Thoracic aorta (tissue), 2 donors: ENCODE results near the gene GRAP2. TPM values are rescaled to one million over a fixed set of nuclear protein-coding genes. Genes with fewer than 3 reads are reported as not detected.

Experiments
- ATAC-seq: fragments of 150-250 bp; one replicate; pipeline ENCODE4 v1.8.0; 2017; ENCODE audit warnings: low read depth; ENCODE audit not compliant: insufficient number of reproducible peaks, low FRiP score
- DNase-seq: peaks from one replicate; pipeline ENCODE4 v3.0.0-alpha.2; 2020; ENCODE audit warnings: low spot score
- H3K27ac ChIP-seq, 2 donors: fragments of 200-600 bp; sonication (generic); 1 replicate in 1 of 2; 2 replicates in 1 of 2; pipeline ENCODE4 v1.5.1; 2016; ENCODE audit warnings: mild to moderate bottlenecking in 2 of 2, moderate library complexity in 2 of 2
- H3K27me3 ChIP-seq: fragments of 200-600 bp; sonication (generic); replicated peaks from 2 replicates; pipeline ENCODE4 v1.6.0; 2016; ENCODE audit warnings: mild to moderate bottlenecking; ENCODE audit not compliant: insufficient read depth
- H3K36me3 ChIP-seq: fragments of 200-600 bp; sonication (generic); one replicate; pipeline ENCODE4 v1.5.1; 2016
- H3K4me1 ChIP-seq, 2 donors: fragments of 200-600 bp; sonication (generic); 1 replicate in 1 of 2; 2 replicates in 1 of 2; pipeline versions ENCODE4 v1.5.1 to v1.6.0; 2016; ENCODE audit warnings: low read depth in 2 of 2, mild to moderate bottlenecking in 1 of 2; ENCODE audit not compliant: control insufficient read depth in 1 of 2
- H3K4me3 ChIP-seq: fragments of 200-600 bp; sonication (generic); 2 replicates; pipeline ENCODE4 v1.5.1; 2016; ENCODE audit warnings: mild to moderate bottlenecking
- H3K9me3 ChIP-seq: fragments of 200-600 bp; sonication (generic); 2 replicates; pipeline ENCODE4 v1.5.1; 2016
- CTCF ChIP-seq: fragments of 200-600 bp; sonication (generic); IDR thresholded peaks from one replicate; pipeline ENCODE4 v1.5.1; 2019; ENCODE audit warnings: antibody characterized with exemption
- total RNA-seq, 2 donors: library from RNA; depleted of rRNA; stranded (reverse); fragments of >200 nt; gene quantifications; one replicate each; pipeline versions ENCODE4 v1.1.0 to v1.2.3, GENCODE V29; 2016

GRAP2 gene
- total RNA-seq, 2 donors from 2014 or later, result 1.8 TPM

- no peaks in the 10 kb centered on the region for H3K36me3 ChIP-seq
- H3K4me3 ChIP-seq, result no peak overlapping the region
- H3K27me3 ChIP-seq, result no peaks in the 10 kb centered on the region
- DNase-seq (no peak), ATAC-seq (no peak)
- TF ChIP-seq CTCF, result no peak
- H3K9me3 ChIP-seq, result no peaks in the 10 kb centered on the region
- no peak overlapping the region for H3K27ac ChIP-seq
- H3K4me1 ChIP-seq, result no peaks in the 10 kb centered on the region
These were observed 6.8 kb downstream of the GRAP2 start for GRCh38 chr22:39907605-39908097.

- Histone ChIP-seq H3K27ac (no peak overlapping the region), H3K36me3 (no peaks in the 10 kb centered on the region), H3K4me1 (no peaks in the 10 kb centered on the region), H3K27me3 (no peaks in the 10 kb centered on the region), H3K4me3 (no peak overlapping the region), H3K9me3 (no peaks in the 10 kb centered on the region)
- no peak for ATAC-seq
- DNase-seq, result no peak
- no peak for TF ChIP-seq CTCF
These were observed 7.3 kb downstream of the GRAP2 start for GRCh38 chr22:39908136-39908535.

GRCh38 chr22:39908737-39909136 is 7.9 kb downstream of the GRAP2 start:
- Histone ChIP-seq H3K27ac (no peak overlapping the region), H3K36me3 (no peaks in the 10 kb centered on the region), H3K27me3 (no peaks in the 10 kb centered on the region), H3K4me3 (no peak overlapping the region), H3K4me1 (no peaks in the 10 kb centered on the region), H3K9me3 (no peaks in the 10 kb centered on the region)
- TF ChIP-seq CTCF, result no peak
- DNase-seq (no peak), ATAC-seq (no peak)

- Histone ChIP-seq H3K27me3 (no peaks in the 10 kb centered on the region), H3K4me1 (no peaks in the 10 kb centered on the region), H3K27ac (no peak overlapping the region), H3K9me3 (no peaks in the 10 kb centered on the region), H3K36me3 (no peaks in the 10 kb centered on the region), H3K4me3 (no peak overlapping the region)
- no peak for DNase-seq
- TF ChIP-seq CTCF, result no peak
- no peak for ATAC-seq
These were observed 10.2 kb downstream of the GRAP2 start for GRCh38 chr22:39910876-39911613.

GRCh38 chr22:39913321-39913720 is 12.4 kb downstream of the GRAP2 start:
- DNase-seq (no peak), ATAC-seq (no peak)
- H3K36me3 ChIP-seq, result no peaks in the 10 kb centered on the region
- H3K9me3 ChIP-seq, result no peaks in the 10 kb centered on the region
- H3K4me1 ChIP-seq, result peaks cover 0 to 5% of the 10 kb centered on the region in 2 donors
- TF ChIP-seq CTCF, result no peak
- no peak overlapping the region for H3K4me3 ChIP-seq
- no peak overlapping the region for H3K27ac ChIP-seq
- H3K27me3 ChIP-seq, result no peaks in the 10 kb centered on the region
